Adrenal gland (tissue), 5 donors: ENCODE data around the gene ARMS2.

Experiments
- POLR2A ChIP-seq, 2 donors: fragments of 450-650 bp; IDR thresholded peaks; one replicate each; pipeline ENCODE4 v1.6.1; 2017; ENCODE audit warnings: antibody characterized with exemption in 2 of 2, mild to moderate bottlenecking in 2 of 2, moderate library complexity in 1 of 2
- TF ChIP-seq, protein P1 (sequence below), 6 experiments: fragments of 450-650 bp in 4 of 6; fragments of 200-600 bp in 2 of 6; sonication (generic) in 1 of 6; IDR thresholded peaks; 1 replicate in 5 of 6; 2 replicates in 1 of 6; pipeline versions ENCODE4 v1.5.1 to v1.8.0; 2016 to 2021; ENCODE audit warnings: antibody characterized with exemption in 6 of 6, mild to moderate bottlenecking in 2 of 6, moderate library complexity in 1 of 6
- donor health status: DM: no; HTN: no; CAD: no.

DNA sequence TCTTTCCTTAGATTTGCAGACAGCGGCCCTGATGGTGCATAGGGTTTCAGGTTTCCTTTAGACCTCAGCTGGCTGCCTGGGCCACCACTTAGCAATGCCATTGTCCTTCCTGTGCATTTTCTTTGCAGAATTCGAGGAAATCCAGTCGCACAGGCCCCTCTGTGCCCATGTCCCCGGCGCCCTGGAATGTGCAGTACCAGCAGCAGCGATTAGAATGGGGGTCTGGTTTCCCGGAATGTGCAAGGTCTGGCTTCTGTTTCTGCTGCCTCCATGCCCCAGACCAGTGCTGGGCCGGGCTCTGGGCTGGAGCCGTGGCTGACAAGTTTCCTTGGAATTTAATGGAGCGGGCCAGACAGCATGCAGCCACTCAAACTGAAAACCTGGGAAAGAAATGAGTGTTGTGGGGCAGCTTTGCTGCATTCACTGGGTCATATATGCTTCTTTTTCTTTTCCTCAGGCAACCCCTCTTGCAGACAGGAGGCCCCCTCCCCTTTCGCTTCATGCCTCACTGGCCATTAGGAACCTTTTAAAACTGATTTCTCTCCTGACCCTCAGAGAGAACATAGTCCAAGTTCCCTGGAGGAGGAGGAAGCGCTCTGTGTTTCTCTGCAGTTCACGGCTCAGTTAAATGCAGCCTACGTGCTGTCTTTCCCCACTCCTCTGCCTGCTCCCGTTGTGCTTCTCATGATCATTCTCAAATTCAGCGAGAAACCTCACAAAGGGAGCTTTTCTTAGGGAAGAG, 21.3 kb downstream of the ARMS2 start:
- TF ChIP-seq, protein P1, sequence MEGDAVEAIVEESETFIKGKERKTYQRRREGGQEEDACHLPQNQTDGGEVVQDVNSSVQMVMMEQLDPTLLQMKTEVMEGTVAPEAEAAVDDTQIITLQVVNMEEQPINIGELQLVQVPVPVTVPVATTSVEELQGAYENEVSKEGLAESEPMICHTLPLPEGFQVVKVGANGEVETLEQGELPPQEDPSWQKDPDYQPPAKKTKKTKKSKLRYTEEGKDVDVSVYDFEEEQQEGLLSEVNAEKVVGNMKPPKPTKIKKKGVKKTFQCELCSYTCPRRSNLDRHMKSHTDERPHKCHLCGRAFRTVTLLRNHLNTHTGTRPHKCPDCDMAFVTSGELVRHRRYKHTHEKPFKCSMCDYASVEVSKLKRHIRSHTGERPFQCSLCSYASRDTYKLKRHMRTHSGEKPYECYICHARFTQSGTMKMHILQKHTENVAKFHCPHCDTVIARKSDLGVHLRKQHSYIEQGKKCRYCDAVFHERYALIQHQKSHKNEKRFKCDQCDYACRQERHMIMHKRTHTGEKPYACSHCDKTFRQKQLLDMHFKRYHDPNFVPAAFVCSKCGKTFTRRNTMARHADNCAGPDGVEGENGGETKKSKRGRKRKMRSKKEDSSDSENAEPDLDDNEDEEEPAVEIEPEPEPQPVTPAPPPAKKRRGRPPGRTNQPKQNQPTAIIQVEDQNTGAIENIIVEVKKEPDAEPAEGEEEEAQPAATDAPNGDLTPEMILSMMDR (IDR thresholded peaks at IDR 0.05), result no peak
- TF ChIP-seq POLR2A (IDR thresholded peaks at IDR 0.05), result no peak
